Epithelial cell of prostate (primary cell): Measurements from ENCODE around the gene AMDHD1.

Experiments
- DNase-seq: peaks from one replicate; pipeline ENCODE4 v3.0.0-alpha.2; 2011; ENCODE audit warnings: low read depth, low spot score
- H3K27ac ChIP-seq: fragments of 450-650 bp; 2 replicates; pipeline ENCODE4 v1.5.1; 2017; ENCODE audit warnings: mild to moderate bottlenecking

The AMDHD1 gene

DNA sequence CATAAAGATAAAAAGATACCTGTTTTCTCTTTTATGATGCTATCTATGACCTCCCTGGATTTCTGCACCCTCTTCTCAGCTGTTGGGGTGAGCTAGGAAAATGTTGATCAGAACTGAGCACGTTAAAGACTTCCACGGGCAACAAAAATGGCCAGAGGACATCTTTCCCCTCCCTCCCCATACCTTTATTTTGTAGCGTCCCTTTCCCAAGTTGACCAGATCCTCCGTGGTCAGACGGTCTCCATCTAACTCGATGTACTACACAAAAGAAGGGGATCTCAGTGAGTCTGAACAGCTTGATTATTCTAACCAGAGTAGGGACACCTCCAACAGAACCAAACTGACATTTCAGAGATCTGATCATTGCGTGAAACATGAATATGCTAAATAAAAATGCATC lies 50.8 kb downstream of the AMDHD1 start:
- H3K27ac ChIP-seq: no peak overlapping the region
- no peak for DNase-seq

DNA sequence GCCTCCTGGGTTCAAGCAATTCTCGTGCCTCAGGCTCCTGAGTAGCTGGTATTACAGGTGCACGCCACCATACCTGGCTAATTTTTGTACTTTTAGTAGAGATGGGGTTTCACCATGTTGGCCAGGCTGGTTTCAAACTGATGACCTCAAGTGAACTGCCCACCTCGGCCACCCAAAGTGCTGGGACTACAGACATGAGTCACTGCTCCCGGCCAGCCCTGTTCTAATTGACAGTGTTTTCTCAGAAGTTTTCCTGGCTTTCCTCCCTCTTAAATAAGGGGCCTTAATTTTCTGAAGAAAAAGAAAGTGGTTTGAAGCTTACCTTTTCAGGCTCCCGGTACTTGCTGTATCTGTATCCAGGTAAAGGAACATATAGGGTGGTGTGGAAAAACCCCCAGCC lies 51.3 kb downstream of the AMDHD1 start:
- DNase-seq: no peak

DNA sequence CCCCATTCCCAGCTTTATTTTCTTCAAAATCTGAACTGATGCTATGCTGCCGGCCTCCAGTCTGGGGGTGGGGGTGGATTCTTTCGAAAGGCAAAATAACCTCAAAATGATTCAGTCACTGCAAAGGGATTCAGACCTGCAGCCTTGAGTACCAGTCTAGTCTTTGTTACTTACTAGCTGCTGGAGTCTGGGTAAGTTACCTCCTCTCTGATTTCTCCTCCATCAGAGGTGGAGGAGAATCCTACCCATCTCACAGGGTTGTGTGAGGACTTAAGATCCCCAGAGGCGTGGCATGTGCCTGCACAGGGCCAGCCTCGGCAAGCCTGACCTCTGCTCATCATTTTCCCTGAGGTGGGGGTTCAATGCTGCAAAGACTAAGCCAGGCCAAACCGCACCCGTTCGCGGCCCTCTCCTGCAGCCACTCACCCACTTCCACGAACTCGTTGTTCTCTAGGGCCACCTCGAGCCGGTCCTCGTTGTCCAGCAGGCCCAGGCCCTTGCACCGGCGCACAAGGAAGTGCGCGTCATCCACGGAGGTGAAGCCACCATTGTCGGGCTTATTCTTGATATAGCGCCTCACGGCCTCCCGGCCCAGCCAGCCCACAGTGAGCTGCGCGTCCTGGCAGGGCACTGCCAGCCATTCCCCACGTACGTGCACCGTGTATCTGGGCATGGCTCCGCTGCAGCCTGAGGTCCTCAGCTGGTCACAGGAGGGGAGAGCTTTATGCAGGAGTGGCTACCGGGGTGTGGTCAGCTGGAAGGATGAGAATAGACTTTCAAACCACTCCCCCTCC lies 52.3 kb downstream of the AMDHD1 start:
- no peak for DNase-seq
- H3K27ac ChIP-seq: no peak overlapping the region

More for the DNA sequence above, 51.3 kb downstream of the AMDHD1 start:
- no peak overlapping the region for H3K27ac ChIP-seq

DNA sequence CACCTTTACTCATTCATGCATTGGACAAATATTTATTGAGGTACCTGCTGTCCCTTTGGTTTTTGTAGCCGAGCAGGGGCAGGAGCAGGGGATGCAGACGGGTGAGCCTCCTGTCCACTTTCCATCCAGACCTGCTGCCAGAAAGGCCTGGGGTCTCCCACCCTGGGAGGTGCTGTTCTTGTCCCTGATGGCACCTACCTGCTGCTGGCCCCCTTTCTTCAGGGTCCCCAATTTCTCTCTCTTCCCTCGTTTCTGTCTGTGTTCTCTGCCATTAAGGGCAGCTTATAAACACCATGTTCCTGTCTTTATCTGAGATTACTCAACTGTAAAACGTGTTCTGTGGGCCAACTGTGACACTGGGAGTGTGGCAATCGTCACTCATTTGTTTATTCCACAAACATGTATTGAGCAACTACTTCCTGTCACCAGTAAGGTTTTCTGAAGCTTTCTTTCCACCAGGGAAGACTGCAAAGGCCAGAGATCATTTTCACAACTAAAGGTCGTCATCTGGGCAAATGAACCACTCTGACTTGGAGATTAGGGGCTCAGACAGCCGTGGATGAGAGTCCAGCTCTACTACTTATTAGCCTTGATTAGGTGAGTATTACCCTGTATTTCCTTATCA lies 53.0 kb downstream of the AMDHD1 start, which contains the start of gene HAL:
Gene HAL, minus strand, starts transcription at position 311 of the 625 bp plus-strand sequence. CDS start 434 bp downstream, outside the sequence.
- no peak for DNase-seq
- H3K27ac ChIP-seq: no peak within 1 kb of the TSS

DNA sequence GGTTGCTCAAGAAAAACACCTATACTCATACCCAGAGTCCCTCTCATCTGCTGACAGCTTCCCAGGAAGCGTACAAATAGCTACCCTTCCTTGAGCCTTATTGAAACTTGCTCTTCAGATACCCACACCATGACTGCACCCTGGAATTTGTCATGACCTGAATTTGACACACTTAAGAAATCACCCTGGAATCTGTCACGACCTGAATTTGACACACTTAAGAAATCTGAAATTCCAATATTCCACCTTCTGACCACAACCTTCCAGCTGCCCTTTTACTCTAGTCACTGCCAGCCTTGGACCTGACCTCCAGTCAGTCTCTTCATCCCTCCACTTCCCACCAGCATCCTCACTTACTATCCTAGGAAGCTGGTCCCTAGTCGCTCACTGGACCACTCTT lies 54.1 kb downstream of the AMDHD1 start:
- no peak for DNase-seq
- H3K27ac ChIP-seq: no peak overlapping the region

DNA sequence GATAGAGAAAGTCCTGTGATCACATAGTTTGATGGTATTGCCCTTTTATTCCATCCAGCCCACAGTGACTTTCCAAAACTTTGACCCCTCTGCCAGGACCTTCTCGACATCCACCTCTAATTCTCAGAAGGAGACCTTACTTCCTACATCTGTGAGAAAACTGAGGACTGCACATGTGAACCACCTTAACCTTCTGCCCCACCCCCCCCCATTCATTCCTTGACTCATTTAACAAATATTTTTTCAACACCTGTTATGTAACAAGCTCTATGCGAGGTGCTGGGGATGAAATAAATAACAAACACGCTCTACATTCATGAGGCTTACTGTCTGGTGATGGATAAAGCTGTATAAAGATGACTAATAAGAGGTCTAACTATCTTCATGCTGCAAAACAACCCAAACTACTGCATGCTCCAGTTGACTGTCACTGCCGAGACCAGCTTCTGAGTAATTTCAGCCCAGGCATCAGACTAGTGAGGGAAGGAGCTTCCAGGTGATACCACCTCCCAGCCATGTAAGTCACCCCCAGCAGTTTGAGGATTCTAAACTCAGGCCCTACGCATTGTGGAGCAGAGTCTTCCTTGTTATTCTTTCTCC lies 54.9 kb downstream of the AMDHD1 start:
- no peak for DNase-seq
- no peak overlapping the region for H3K27ac ChIP-seq

DNA sequence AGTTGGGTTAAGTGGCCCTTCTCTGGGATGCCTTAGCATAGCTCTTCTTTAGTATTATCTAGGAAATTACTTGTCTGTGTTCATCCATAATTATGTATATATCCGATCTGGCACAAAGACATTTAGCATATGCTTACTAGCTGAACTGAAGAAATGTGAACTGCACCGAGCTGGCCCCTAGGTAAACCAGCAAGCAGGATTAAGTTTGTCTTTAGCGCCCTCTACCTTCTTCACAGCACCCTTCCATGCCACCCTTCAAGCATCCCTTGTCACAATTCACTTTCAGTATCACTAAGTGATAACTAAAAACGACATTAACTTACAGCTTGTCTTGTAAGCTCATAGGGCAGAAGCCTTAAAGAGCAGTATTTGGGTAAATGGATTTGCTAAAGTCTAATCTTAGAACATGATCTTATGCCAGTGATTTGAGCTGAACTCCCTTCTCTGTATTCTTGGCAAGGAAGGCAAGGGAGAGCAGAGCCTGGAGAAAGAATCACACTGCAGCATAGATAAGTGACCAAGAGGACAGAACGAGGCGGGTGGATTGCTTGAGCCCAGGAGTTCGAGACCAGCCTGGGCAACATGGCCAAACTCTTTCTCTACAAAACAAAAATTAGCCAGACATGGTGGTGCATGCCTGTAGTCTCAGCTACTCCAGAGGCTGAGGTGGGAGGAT lies 55.6 kb downstream of the AMDHD1 start:
- no peak for DNase-seq
- H3K27ac ChIP-seq: no peak overlapping the region

DNA sequence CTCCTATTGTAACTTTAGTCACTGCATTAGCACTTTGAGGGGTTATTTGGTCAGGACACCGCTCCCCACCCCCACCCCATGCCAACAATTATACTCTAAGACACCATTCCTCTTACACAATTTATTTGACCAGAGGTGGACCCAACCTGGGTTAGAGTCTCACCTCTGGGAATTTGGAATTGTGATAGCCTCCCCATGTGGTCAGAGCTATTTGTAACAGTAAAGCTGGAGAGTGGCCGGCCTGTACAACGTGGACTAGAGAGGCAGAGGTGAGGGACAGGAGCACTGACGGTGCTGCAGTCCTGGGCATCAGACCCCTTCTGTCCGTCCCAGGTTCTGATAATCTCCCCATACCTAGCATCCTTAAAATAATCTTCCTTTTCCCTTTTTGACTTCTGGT lies 56.4 kb downstream of the AMDHD1 start:
- no peak overlapping the region for H3K27ac ChIP-seq
- no peak for DNase-seq

DNA sequence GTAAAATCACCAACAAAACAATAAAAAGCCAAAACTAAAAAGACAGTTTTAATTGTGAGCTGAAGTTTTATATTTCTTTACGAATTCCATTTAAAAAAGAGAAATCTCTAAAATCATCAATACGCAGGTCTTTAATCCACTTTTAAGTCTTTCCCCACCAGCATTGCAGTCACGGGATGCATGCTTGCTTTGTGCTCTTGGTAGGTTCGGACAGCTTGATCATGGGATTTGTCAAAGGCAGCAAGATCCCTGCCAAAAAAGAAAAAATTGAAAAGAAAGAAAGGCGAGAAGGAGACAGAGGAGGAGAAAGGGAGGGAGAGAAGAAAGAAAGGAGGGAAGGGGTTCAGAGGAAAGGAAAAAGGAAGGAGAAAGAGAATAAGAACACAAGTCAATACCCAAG lies 57.7 kb downstream of the AMDHD1 start:
- DNase-seq: no peak
- H3K27ac ChIP-seq: no peak overlapping the region

DNA sequence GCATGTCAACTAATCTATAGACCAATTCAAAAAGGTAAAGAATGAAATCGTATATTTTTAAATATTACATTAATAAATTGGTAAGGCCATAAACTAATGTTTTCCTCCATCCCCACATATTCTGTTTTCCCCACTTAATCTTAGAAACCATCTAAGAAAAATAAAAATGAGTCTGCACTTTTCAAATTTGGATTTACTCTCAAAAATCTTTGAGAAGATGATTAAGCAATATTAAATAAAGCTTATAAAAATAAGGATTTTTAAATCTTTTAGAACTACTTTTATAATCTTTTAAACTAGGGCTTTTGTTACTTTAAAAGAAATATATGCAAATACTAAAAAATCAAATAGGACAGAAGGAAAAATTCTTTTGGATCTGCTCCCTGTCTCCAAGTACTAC lies 63.6 kb downstream of the AMDHD1 start:
- H3K27ac ChIP-seq: no peak overlapping the region
- DNase-seq: no peak

DNA sequence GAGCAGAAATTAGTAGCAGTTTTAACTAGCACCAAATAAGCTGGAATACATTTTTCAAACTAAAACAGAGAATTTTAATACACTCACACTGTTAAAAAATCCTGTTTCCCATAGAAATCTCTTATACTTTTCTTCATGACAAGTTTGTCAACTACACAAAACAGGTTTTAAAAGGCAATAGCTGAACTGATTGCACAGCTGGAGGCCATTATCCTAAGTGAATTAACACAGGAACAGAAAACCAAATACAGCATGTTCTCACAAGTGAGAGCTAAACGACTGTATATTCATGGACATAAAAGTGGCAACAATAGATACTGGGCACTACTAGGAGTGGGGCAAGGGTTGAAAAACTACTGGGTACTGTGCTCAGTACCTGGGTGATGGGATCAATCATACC lies 64.6 kb downstream of the AMDHD1 start:
- H3K27ac ChIP-seq: no peak overlapping the region
- no peak for DNase-seq

DNA sequence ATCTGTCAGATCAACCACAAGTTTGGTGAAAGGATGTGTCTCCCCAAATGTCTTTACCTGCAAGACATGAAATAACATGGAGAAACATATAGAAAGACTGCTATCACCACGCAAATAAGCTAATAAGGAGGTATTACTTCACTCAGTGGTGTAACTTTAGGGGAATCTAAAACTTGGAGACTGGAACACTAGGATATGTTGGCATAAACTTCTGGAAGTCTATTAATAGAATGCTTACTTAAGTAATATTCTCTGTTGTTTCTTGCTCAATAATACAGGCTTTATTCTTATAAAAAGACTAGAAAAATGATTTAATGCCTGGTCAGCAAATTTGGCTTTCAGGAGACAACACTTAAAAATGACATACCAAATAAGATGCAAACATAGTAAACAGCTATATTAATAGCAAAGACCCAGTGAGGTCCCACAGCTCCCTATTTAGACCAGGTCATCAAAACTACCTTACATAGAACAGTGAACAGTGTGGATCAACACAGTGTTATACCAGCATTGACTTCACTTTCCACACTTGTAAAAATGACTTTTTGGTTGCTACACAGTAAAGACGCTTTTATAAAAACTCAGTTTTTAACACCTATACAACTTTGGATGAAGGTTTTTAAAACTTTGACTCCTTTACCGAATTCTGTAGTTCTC lies 71.9 kb downstream of the AMDHD1 start:
- no peak overlapping the region for H3K27ac ChIP-seq
- DNase-seq: no peak

DNA sequence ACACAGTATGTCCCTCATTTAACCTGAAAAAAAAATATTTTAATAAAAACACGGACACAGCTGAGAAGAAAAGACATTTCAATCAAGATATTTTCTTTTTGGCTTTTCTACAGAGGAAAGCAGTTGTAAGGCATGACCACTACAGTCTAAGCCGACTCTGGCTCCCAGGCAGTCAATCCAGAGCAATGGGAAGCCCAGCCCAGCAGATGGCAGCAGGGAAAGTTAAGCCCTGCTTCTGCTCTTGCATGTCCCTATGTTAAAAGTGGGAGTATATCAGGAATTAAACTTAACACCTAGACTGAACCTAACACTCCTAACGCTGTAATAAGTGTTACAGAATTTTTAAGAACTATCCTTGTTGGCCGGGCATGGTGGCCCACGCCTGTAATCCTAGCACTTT lies 72.5 kb downstream of the AMDHD1 start:
- no peak overlapping the region for H3K27ac ChIP-seq
- DNase-seq: no peak
